Measurements from ENCODE around the gene SDK1.

Gene SDK1

GRCh38 chr7:3688842-3689241 is 387.8 kb downstream of the SDK1 start:
- Histone ChIP-seq H3K18ac (ENCODE audit: low read length) (no peak overlapping the region), H2AK5ac (ENCODE audit: low read depth, low read length) (no peak overlapping the region), H3K4me3 (ENCODE audit: low read length in 2 of 2) (no peak overlapping the region), H2BK5ac (ENCODE audit: low read length) (no peak overlapping the region), H3K4me1 (ENCODE audit: control insufficient read depth in 2 of 2, insufficient read depth in 1 of 2, low read depth in 1 of 2, low read length in 2 of 2) (peaks cover 7% of the 10 kb centered on the region in 2 donors), H2AFZ (ENCODE audit: low read length) (no peak overlapping the region), H4K8ac (ENCODE audit: low read depth, low read length) (no peak overlapping the region), H2BK120ac (ENCODE audit: low read depth, low read length) (no peak overlapping the region), H3K27ac (replicated peaks; ENCODE audit: low read length) (no peak overlapping the region), H3K79me1 (ENCODE audit: low read depth, low read length) (no peaks in the 10 kb centered on the region), H3K36me3 (replicated peaks in 1 of 2; ENCODE audit: control insufficient read depth in 2 of 2, insufficient read depth in 2 of 2, low read length in 2 of 2) (no peaks in the 10 kb centered on the region), H4K91ac (ENCODE audit: low read depth, low read length, poor library complexity) (no peak overlapping the region), H2BK15ac (ENCODE audit: low read length) (no peak overlapping the region), H2BK12ac (ENCODE audit: low read length) (no peak overlapping the region), H3K4me2 (ENCODE audit: insufficient read depth, low read length, poor library complexity, severe bottlenecking) (no peak overlapping the region), H3K14ac (ENCODE audit: low read length) (no peak overlapping the region), H3K9me3 (replicated peaks in 1 of 2; ENCODE audit: control insufficient read depth in 2 of 2, insufficient read depth in 1 of 2, low read depth in 1 of 2, low read length in 2 of 2) (peaks cover 0 to 9% of the 10 kb centered on the region in 2 donors), H3K4ac (ENCODE audit: low read length) (no peak overlapping the region), H3K27me3 (ENCODE audit: control insufficient read depth in 3 of 3, insufficient read depth in 3 of 3, low read depth in 1 of 3, low read length in 3 of 3) (no peaks in the 10 kb centered on the region), H3K9ac (ENCODE audit: low read depth, low read length, poor library complexity) (no peak overlapping the region), H3K23ac (ENCODE audit: low read depth, low read length, poor library complexity) (no peak overlapping the region)
- no peak for DNase-seq (ENCODE audit: low spot score)
- WGBS, 2 donors (ENCODE audit: extremely low coverage in 2 of 2, insufficient read length in 2 of 2, insufficient replicate concordance in 1 of 2): no CpG with 5 or more reads among the region's 3 CpGs

- Histone ChIP-seq H3K9me3 (replicated peaks in 1 of 2; ENCODE audit: control insufficient read depth in 2 of 2, insufficient read depth in 1 of 2, low read depth in 1 of 2, low read length in 2 of 2) (peaks cover 0 to 9% of the 10 kb centered on the region in 2 donors), H2BK120ac (ENCODE audit: low read depth, low read length) (no peak overlapping the region), H2BK5ac (ENCODE audit: low read length) (no peak overlapping the region), H3K4me2 (ENCODE audit: insufficient read depth, low read length, poor library complexity, severe bottlenecking) (no peak overlapping the region), H3K36me3 (replicated peaks in 1 of 2; ENCODE audit: control insufficient read depth in 2 of 2, insufficient read depth in 2 of 2, low read length in 2 of 2) (no peaks in the 10 kb centered on the region), H2AFZ (ENCODE audit: low read length) (no peak overlapping the region), H3K27ac (replicated peaks; ENCODE audit: low read length) (no peak overlapping the region), H2BK12ac (ENCODE audit: low read length) (no peak overlapping the region), H4K8ac (ENCODE audit: low read depth, low read length) (no peak overlapping the region), H4K91ac (ENCODE audit: low read depth, low read length, poor library complexity) (no peak overlapping the region), H3K18ac (ENCODE audit: low read length) (no peak overlapping the region), H3K27me3 (ENCODE audit: control insufficient read depth in 3 of 3, insufficient read depth in 3 of 3, low read depth in 1 of 3, low read length in 3 of 3) (no peaks in the 10 kb centered on the region), H2AK5ac (ENCODE audit: low read depth, low read length) (no peak overlapping the region), H3K4me1 (ENCODE audit: control insufficient read depth in 2 of 2, insufficient read depth in 1 of 2, low read depth in 1 of 2, low read length in 2 of 2) (peaks cover 4 to 7% of the 10 kb centered on the region in 2 donors), H3K9ac (ENCODE audit: low read depth, low read length, poor library complexity) (no peak overlapping the region), H2BK15ac (ENCODE audit: low read length) (no peak overlapping the region), H3K23ac (ENCODE audit: low read depth, low read length, poor library complexity) (no peak overlapping the region), H3K79me1 (ENCODE audit: low read depth, low read length) (no peaks in the 10 kb centered on the region), H3K14ac (ENCODE audit: low read length) (no peak overlapping the region), H3K4me3 (ENCODE audit: low read length in 2 of 2) (no peak overlapping the region), H3K4ac (ENCODE audit: low read length) (no peak overlapping the region)
- no CpG with 5 or more reads among the region's 5 CpGs for WGBS, 2 donors (ENCODE audit: extremely low coverage in 2 of 2, insufficient read length in 2 of 2, insufficient replicate concordance in 1 of 2)
- peak; percentile 21 for DNase-seq (ENCODE audit: low spot score)
Observed at GRCh38 chr7:3691478-3692158, 390.6 kb downstream of the SDK1 start.

GRCh38 chr7:3695602-3696001 is 394.6 kb downstream of the SDK1 start:
- no peak overlapping the region for H3K14ac ChIP-seq (ENCODE audit: low read length)
- no peak overlapping the region for H3K27ac ChIP-seq (replicated peaks; ENCODE audit: low read length)
- no peak overlapping the region for H2BK5ac ChIP-seq (ENCODE audit: low read length)
- no peaks in the 10 kb centered on the region for H3K27me3 ChIP-seq (ENCODE audit: control insufficient read depth in 3 of 3, insufficient read depth in 3 of 3, low read depth in 1 of 3, low read length in 3 of 3)
- H3K4me1 ChIP-seq (ENCODE audit: control insufficient read depth in 2 of 2, insufficient read depth in 1 of 2, low read depth in 1 of 2, low read length in 2 of 2): peaks cover 4 to 7% of the 10 kb centered on the region in 2 donors
- no peak overlapping the region for H3K4ac ChIP-seq (ENCODE audit: low read length)
- H2AFZ ChIP-seq (ENCODE audit: low read length): no peak overlapping the region
- no peak overlapping the region for H2BK120ac ChIP-seq (ENCODE audit: low read depth, low read length)
- no peaks in the 10 kb centered on the region for H3K36me3 ChIP-seq (replicated peaks in 1 of 2; ENCODE audit: control insufficient read depth in 2 of 2, insufficient read depth in 2 of 2, low read length in 2 of 2)
- no peaks in the 10 kb centered on the region for H3K9me3 ChIP-seq (replicated peaks in 1 of 2; ENCODE audit: control insufficient read depth in 2 of 2, insufficient read depth in 1 of 2, low read depth in 1 of 2, low read length in 2 of 2)
- no peak overlapping the region for H3K18ac ChIP-seq (ENCODE audit: low read length)
- no peak overlapping the region for H3K4me2 ChIP-seq (ENCODE audit: insufficient read depth, low read length, poor library complexity, severe bottlenecking)
- WGBS, 2 donors (ENCODE audit: extremely low coverage in 2 of 2, insufficient read length in 2 of 2, insufficient replicate concordance in 1 of 2): no CpG with 5 or more reads among the region's 6 CpGs
- H2AK5ac ChIP-seq (ENCODE audit: low read depth, low read length): no peak overlapping the region
- DNase-seq (ENCODE audit: low spot score): no peak
- no peak overlapping the region for H3K9ac ChIP-seq (ENCODE audit: low read depth, low read length, poor library complexity)
- no peak overlapping the region for H2BK12ac ChIP-seq (ENCODE audit: low read length)
- H3K79me1 ChIP-seq (ENCODE audit: low read depth, low read length): no peaks in the 10 kb centered on the region
- H4K8ac ChIP-seq (ENCODE audit: low read depth, low read length): no peak overlapping the region
- H2BK15ac ChIP-seq (ENCODE audit: low read length): no peak overlapping the region
- H4K91ac ChIP-seq (ENCODE audit: low read depth, low read length, poor library complexity): no peak overlapping the region
- H3K23ac ChIP-seq (ENCODE audit: low read depth, low read length, poor library complexity): no peak overlapping the region
- H3K4me3 ChIP-seq (ENCODE audit: low read length in 2 of 2): no peak overlapping the region

- Histone ChIP-seq H3K4me2 (ENCODE audit: insufficient read depth, low read length, poor library complexity, severe bottlenecking) (no peak overlapping the region), H3K79me1 (ENCODE audit: low read depth, low read length) (no peaks in the 10 kb centered on the region), H2AK5ac (ENCODE audit: low read depth, low read length) (no peak overlapping the region), H3K18ac (ENCODE audit: low read length) (no peak overlapping the region), H4K8ac (ENCODE audit: low read depth, low read length) (no peak overlapping the region), H2BK12ac (ENCODE audit: low read length) (no peak overlapping the region), H3K4me3 (ENCODE audit: low read length in 2 of 2) (no peak overlapping the region), H3K9me3 (replicated peaks in 1 of 2; ENCODE audit: control insufficient read depth in 2 of 2, insufficient read depth in 1 of 2, low read depth in 1 of 2, low read length in 2 of 2) (no peaks in the 10 kb centered on the region), H3K27me3 (ENCODE audit: control insufficient read depth in 3 of 3, insufficient read depth in 3 of 3, low read depth in 1 of 3, low read length in 3 of 3) (no peaks in the 10 kb centered on the region), H4K91ac (ENCODE audit: low read depth, low read length, poor library complexity) (no peak overlapping the region), H2BK120ac (ENCODE audit: low read depth, low read length) (no peak overlapping the region), H3K36me3 (replicated peaks in 1 of 2; ENCODE audit: control insufficient read depth in 2 of 2, insufficient read depth in 2 of 2, low read length in 2 of 2) (no peaks in the 10 kb centered on the region), H2AFZ (ENCODE audit: low read length) (no peak overlapping the region), H3K23ac (ENCODE audit: low read depth, low read length, poor library complexity) (no peak overlapping the region), H3K4ac (ENCODE audit: low read length) (no peak overlapping the region), H3K9ac (ENCODE audit: low read depth, low read length, poor library complexity) (no peak overlapping the region), H2BK5ac (ENCODE audit: low read length) (no peak overlapping the region), H3K4me1 (ENCODE audit: control insufficient read depth in 2 of 2, insufficient read depth in 1 of 2, low read depth in 1 of 2, low read length in 2 of 2) (peaks cover 4 to 7% of the 10 kb centered on the region in 2 donors), H3K27ac (replicated peaks; ENCODE audit: low read length) (no peak overlapping the region), H2BK15ac (ENCODE audit: low read length) (no peak overlapping the region), H3K14ac (ENCODE audit: low read length) (no peak overlapping the region)
- no peak for DNase-seq (ENCODE audit: low spot score)
- no CpG with 5 or more reads among the region's 4 CpGs for WGBS, 2 donors (ENCODE audit: extremely low coverage in 2 of 2, insufficient read length in 2 of 2, insufficient replicate concordance in 1 of 2)
Observed at GRCh38 chr7:3696113-3696512, 395.1 kb downstream of the SDK1 start.
